Measurements from ENCODE around the gene ABHD16A.

The ABHD16A gene

GRCh38 chr6:31730631-31731086 is 27.5 kb upstream of the ABHD16A start:
- DNase-seq (ENCODE audit: low spot score): no peak

GRCh38 chr6:31729979-31730630 is 27.0 kb upstream of the ABHD16A start:
- peak; percentile 88 for DNase-seq (ENCODE audit: low spot score)

GRCh38 chr6:31729515-31729978 is 26.4 kb upstream of the ABHD16A start:
- peak; percentile 91 for DNase-seq (ENCODE audit: low spot score)

GRCh38 chr6:31728767-31729514 is 25.8 kb upstream of the ABHD16A start, which contains the start of gene DDAH2:
Gene DDAH2, minus strand, starts transcription at chr6:31729299. Its CDS starts 138 bp downstream, at chr6:31729161.
- DNase-seq (ENCODE audit: low spot score): no peak

GRCh38 chr6:31727717-31728671 is 24.9 kb upstream of the ABHD16A start:
- no peak for DNase-seq (ENCODE audit: low spot score)

- DNase-seq (ENCODE audit: low spot score): no peak
These were observed 24.1 kb upstream of the ABHD16A start for GRCh38 chr6:31727034-31727716.

GRCh38 chr6:31725502-31726350 is 22.6 kb upstream of the ABHD16A start:
- no peak for DNase-seq (ENCODE audit: low spot score)

- DNase-seq (ENCODE audit: low spot score): no peak
These were observed 21.0 kb upstream of the ABHD16A start for GRCh38 chr6:31723980-31724691.

GRCh38 chr6:31723245-31723979 is 20.3 kb upstream of the ABHD16A start, which contains the start of gene MPIG6B:
Gene MPIG6B, plus strand, starts transcription at chr6:31723373. Its CDS starts 11 bp downstream, at chr6:31723384.
- DNase-seq (ENCODE audit: low spot score): no peak

GRCh38 chr6:31722173-31722572 is 19.0 kb upstream of the ABHD16A start:
- no peak for DNase-seq (ENCODE audit: low spot score)

- DNase-seq (ENCODE audit: low spot score): no peak
These were observed 18.4 kb upstream of the ABHD16A start, which contains the start of gene LY6G6C for GRCh38 chr6:31721351-31722020. Gene LY6G6C, minus strand, starts transcription at chr6:31721746. Its CDS starts 67 bp downstream, at chr6:31721679.

- DNase-seq (ENCODE audit: low spot score): no peak
These were observed 17.2 kb upstream of the ABHD16A start for GRCh38 chr6:31720196-31720770.

- DNase-seq (ENCODE audit: low spot score): no peak
These were observed 15.9 kb upstream of the ABHD16A start for GRCh38 chr6:31719001-31719400.

- peak; percentile 68 for DNase-seq (ENCODE audit: low spot score)
These were observed 15.1 kb upstream of the ABHD16A start for GRCh38 chr6:31718265-31718664.

- DNase-seq (ENCODE audit: low spot score): peak; percentile 66
These were observed 14.5 kb upstream of the ABHD16A start for GRCh38 chr6:31717499-31718222.

- DNase-seq (ENCODE audit: low spot score): no peak
These were observed 12.2 kb upstream of the ABHD16A start, which contains the start of gene LY6G6D for GRCh38 chr6:31715022-31715958. Gene LY6G6D, plus strand, starts transcription at chr6:31715348. Its CDS starts 8 bp downstream, at chr6:31715356.
